Liver (tissue), 3 donors: Measurements from ENCODE around the gene GANC.

Experiments used
- HNF4A ChIP-seq, 2 donors: conservative IDR thresholded peaks; 2 replicates each; pipeline ENCODE4 v1.6.1; 2016; ENCODE audit warnings: antibody characterized with exemption in 2 of 2, mild to moderate bottlenecking in 2 of 2
- HNF4G ChIP-seq: IDR thresholded peaks from 2 replicates; pipeline ENCODE4 v1.6.1; 2016; ENCODE audit warnings: antibody characterized with exemption
- JUND ChIP-seq, 2 donors: IDR thresholded peaks; 2 replicates each; pipeline ENCODE4 v1.6.1; 2016; ENCODE audit warnings: antibody characterized with exemption in 2 of 2
- MAX ChIP-seq: IDR thresholded peaks from 2 replicates; pipeline ENCODE4 v1.6.1; 2016; ENCODE audit warnings: antibody characterized with exemption
- RAD21 ChIP-seq, 2 donors: IDR thresholded peaks; 2 replicates each; pipeline ENCODE4 v1.6.1; 2016; ENCODE audit warnings: antibody characterized with exemption in 2 of 2, mild to moderate bottlenecking in 2 of 2
- REST ChIP-seq: IDR thresholded peaks from 2 replicates; pipeline ENCODE4 v1.6.1; 2016; ENCODE audit warnings: antibody characterized with exemption, mild to moderate bottlenecking
- RXRA ChIP-seq, 2 donors: IDR thresholded peaks; 2 replicates each; pipeline ENCODE4 v1.6.1; 2017 to 2018; ENCODE audit warnings: antibody characterized with exemption in 2 of 2, mild to moderate bottlenecking in 1 of 2
- SP1 ChIP-seq: IDR thresholded peaks from 2 replicates; pipeline ENCODE4 v1.6.1; 2018; ENCODE audit warnings: antibody characterized with exemption, mild to moderate bottlenecking
- TAF1 ChIP-seq: conservative IDR thresholded peaks from 2 replicates; pipeline ENCODE4 v1.6.1; 2016; ENCODE audit warnings: antibody characterized with exemption, mild to moderate bottlenecking
- YY1 ChIP-seq: IDR thresholded peaks from 2 replicates; pipeline ENCODE4 v1.6.1; 2016; ENCODE audit warnings: antibody characterized with exemption, mild to moderate bottlenecking
- TF ChIP-seq, protein P1 (sequence below): fragments of 150-350 bp; IDR thresholded peaks from 2 replicates; pipeline ENCODE4 v1.5.1; 2017; ENCODE audit warnings: improper control_type of control experiment, low read depth, low read length; ENCODE audit not compliant: missing input control
- TF ChIP-seq, protein P2 (sequence below): IDR thresholded peaks from 2 replicates; pipeline ENCODE4 v1.6.1; 2016; ENCODE audit warnings: antibody characterized with exemption
- TF ChIP-seq, protein P3 (sequence below): IDR thresholded peaks from 2 replicates; pipeline ENCODE4 v1.6.1; 2016; ENCODE audit warnings: antibody characterized with exemption
- donor health status: healthy.
- donor health status: healthy.

GRCh38 chr15:42284551-42284950, 11.6 kb downstream of the GANC start:
- TF ChIP-seq, protein P1, sequence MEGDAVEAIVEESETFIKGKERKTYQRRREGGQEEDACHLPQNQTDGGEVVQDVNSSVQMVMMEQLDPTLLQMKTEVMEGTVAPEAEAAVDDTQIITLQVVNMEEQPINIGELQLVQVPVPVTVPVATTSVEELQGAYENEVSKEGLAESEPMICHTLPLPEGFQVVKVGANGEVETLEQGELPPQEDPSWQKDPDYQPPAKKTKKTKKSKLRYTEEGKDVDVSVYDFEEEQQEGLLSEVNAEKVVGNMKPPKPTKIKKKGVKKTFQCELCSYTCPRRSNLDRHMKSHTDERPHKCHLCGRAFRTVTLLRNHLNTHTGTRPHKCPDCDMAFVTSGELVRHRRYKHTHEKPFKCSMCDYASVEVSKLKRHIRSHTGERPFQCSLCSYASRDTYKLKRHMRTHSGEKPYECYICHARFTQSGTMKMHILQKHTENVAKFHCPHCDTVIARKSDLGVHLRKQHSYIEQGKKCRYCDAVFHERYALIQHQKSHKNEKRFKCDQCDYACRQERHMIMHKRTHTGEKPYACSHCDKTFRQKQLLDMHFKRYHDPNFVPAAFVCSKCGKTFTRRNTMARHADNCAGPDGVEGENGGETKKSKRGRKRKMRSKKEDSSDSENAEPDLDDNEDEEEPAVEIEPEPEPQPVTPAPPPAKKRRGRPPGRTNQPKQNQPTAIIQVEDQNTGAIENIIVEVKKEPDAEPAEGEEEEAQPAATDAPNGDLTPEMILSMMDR: no peak
- no peak for TF ChIP-seq HNF4G
- TF ChIP-seq RXRA (IDR thresholded peaks at IDR 0.05): no peak
- TF ChIP-seq REST: no peak
- no peak for TF ChIP-seq MAX
- TF ChIP-seq HNF4A (conservative IDR thresholded peaks at IDR 0.05): no peak
- no peak for TF ChIP-seq YY1
- no peak for TF ChIP-seq SP1
- no peak for TF ChIP-seq RAD21 (IDR thresholded peaks at IDR 0.05)
- TF ChIP-seq, protein P2, sequence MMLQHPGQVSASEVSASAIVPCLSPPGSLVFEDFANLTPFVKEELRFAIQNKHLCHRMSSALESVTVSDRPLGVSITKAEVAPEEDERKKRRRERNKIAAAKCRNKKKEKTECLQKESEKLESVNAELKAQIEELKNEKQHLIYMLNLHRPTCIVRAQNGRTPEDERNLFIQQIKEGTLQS: no peak
- no peak for TF ChIP-seq JUND (IDR thresholded peaks at IDR 0.05)
- no peak for TF ChIP-seq TAF1
- TF ChIP-seq, protein P3, sequence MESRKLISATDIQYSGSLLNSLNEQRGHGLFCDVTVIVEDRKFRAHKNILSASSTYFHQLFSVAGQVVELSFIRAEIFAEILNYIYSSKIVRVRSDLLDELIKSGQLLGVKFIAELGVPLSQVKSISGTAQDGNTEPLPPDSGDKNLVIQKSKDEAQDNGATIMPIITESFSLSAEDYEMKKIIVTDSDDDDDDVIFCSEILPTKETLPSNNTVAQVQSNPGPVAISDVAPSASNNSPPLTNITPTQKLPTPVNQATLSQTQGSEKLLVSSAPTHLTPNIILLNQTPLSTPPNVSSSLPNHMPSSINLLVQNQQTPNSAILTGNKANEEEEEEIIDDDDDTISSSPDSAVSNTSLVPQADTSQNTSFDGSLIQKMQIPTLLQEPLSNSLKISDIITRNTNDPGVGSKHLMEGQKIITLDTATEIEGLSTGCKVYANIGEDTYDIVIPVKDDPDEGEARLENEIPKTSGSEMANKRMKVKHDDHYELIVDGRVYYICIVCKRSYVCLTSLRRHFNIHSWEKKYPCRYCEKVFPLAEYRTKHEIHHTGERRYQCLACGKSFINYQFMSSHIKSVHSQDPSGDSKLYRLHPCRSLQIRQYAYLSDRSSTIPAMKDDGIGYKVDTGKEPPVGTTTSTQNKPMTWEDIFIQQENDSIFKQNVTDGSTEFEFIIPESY: no peak
